ENCODE results near the gene CNDP1. TPM values are rescaled to one million over a fixed set of nuclear protein-coding genes. Genes with fewer than 3 reads are reported as not detected.
A peak's percentile ranks its signal among the peaks of the same experiment; 100 is the strongest.

The CNDP1 gene
- polyA plus RNA-seq, 1 experiment: not detected

DNA sequence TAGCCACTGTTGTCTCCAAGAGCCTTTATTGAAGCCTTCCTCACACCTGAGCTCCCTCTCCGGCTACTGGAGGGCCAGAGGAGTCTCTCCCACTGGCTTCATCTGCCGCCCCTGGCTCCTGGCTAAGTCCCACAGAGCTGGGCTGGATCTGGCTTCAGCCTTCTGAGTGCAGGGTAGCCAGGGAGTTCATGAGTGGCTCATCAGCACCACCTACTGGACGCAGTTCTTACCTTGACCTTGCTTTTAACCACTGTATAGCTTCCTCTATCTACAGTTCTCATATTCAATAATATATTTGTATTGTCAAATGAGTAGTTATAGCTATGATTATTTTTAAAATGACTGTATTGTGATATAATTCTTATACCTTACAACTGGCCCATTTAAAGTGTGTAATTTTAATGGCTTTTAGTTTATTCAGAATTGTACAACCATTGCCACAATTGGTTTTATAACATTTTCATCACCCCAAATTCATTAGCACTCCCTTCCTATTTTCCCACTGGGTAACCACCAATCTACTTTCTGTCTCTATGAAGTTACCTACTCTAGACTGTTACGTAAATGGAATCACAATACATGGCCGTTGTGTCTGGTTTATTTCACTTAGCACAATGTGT, 17.7 kb downstream of the CNDP1 start:
- ChIA-PET POLR2A (interaction anchor here (0.5 kb wide), 1 partner anchor 215 kb away, joined by 3 read pairs; no protein-coding TSS in a partner anchor), CTCF (interaction anchor here (0.5 to 3.0 kb wide), 34 partner anchors 8 to 362 kb away, joined by 3 to 94 read pairs (median 4); partner anchors contain the start of gene CNDP1)
- TF ChIP-seq, protein P1, sequence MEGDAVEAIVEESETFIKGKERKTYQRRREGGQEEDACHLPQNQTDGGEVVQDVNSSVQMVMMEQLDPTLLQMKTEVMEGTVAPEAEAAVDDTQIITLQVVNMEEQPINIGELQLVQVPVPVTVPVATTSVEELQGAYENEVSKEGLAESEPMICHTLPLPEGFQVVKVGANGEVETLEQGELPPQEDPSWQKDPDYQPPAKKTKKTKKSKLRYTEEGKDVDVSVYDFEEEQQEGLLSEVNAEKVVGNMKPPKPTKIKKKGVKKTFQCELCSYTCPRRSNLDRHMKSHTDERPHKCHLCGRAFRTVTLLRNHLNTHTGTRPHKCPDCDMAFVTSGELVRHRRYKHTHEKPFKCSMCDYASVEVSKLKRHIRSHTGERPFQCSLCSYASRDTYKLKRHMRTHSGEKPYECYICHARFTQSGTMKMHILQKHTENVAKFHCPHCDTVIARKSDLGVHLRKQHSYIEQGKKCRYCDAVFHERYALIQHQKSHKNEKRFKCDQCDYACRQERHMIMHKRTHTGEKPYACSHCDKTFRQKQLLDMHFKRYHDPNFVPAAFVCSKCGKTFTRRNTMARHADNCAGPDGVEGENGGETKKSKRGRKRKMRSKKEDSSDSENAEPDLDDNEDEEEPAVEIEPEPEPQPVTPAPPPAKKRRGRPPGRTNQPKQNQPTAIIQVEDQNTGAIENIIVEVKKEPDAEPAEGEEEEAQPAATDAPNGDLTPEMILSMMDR (IDR thresholded peaks at IDR 0.05; ENCODE audit: insufficient read depth, low read depth, low read length): peak; percentile 85

DNA sequence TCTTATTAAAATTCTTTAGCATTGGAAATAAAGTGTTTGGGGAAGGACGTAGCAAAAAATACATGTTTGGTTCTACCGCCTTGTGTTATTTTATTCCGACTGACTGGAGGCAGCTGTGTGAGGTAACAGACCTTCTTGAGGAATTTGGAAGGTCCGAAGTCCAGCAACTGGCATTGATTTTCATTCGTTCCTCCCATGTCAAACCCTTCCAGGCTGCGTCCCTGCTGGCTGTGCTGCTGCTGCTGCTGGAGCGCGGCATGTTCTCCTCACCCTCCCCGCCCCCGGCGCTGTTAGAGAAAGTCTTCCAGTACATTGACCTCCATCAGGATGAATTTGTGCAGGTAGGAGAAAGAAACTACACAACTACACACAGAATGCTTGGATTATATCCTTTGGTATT, 21.8 kb downstream of the CNDP1 start:
- H3K4me3 ChIP-seq (ENCODE audit: low read depth, low read length): no peak overlapping the region
- H3K27me3 ChIP-seq (ENCODE audit: control insufficient read depth, insufficient read depth, low read length): peaks cover 19% of the 10 kb centered on the region
- no peak for DNase-seq (ENCODE audit: low read depth)
- TF ChIP-seq, protein P1 (IDR thresholded peaks at IDR 0.05; ENCODE audit: insufficient read depth, low read depth, low read length): no peak
- ChIA-PET CTCF (no interaction called here), POLR2A (no interaction called here)
- H3K36me3 ChIP-seq (ENCODE audit: control insufficient read depth, insufficient read depth, low read length): no peaks in the 10 kb centered on the region

More for the DNA sequence above, 17.7 kb downstream of the CNDP1 start:
- Histone ChIP-seq H3K27me3 (ENCODE audit: control insufficient read depth, insufficient read depth, low read length) (peaks cover 18% of the 10 kb centered on the region), H3K36me3 (ENCODE audit: control insufficient read depth, insufficient read depth, low read length) (no peaks in the 10 kb centered on the region), H3K4me3 (ENCODE audit: low read depth, low read length) (no peak overlapping the region)
- DNase-seq (ENCODE audit: low read depth): no peak

DNA sequence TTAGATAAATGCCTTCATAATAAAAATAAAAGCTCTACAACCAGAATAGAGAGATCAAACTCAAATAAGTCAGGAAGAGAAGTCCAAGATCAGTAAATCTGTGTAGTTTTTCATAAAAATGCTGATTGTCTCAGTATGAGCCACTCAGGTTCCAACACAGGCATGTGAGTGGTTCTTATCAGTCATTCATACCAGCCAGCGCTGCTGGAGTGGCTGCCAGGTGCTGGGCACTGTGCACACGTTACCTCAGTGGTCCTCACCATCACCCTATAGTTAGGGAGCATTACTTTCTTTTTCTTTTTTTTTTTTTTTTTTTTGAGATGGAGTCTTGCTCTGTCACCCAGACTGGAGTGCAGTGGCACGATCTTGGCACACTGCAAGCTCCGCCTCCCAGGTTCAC, 23.8 kb downstream of the CNDP1 start:
- POLR2A ChIA-PET: no interaction called here
- peaks cover 22% of the 10 kb centered on the region for H3K27me3 ChIP-seq (ENCODE audit: control insufficient read depth, insufficient read depth, low read length)
- CTCF ChIA-PET: no interaction called here

DNA sequence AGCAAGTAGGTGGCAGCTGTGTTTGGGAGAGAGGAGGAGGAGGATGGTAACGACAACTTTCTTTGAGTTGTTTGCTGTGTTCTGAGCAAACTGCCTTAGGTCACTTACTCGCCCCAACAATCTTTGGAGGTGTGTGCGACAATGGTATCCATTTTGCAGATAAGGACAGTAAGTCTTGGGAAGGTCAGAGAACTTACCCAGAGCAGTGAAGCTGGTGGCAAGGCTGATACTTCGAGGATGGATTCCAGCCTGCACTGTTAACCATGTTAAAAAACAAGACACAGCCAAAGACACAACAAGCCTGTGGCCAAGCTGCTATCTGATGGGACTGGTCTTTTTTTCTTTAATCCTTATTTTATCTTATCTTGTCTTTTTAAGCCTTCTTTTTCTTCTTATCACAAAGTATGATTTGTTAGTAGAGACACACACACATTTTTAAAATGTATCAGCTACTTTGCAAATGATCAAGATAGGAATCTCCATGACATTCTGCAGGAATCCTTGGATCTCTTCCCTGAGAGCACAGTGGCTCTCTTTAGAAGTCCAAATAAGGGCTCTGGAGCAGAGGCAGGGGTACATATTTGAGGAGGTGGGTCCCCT, 27.9 kb downstream of the CNDP1 start:
- ChIA-PET POLR2A (no interaction called here), CTCF (interaction anchor here (1.7 kb wide), 1 partner anchor 10 kb away, joined by 8 read pairs; no protein-coding TSS in a partner anchor)

More for the DNA sequence above, 23.8 kb downstream of the CNDP1 start:
- Histone ChIP-seq H3K4me3 (ENCODE audit: low read depth, low read length) (no peak overlapping the region), H3K36me3 (ENCODE audit: control insufficient read depth, insufficient read depth, low read length) (no peaks in the 10 kb centered on the region)
- TF ChIP-seq, protein P1 (IDR thresholded peaks at IDR 0.05; ENCODE audit: insufficient read depth, low read depth, low read length): no peak
- no peak for DNase-seq (ENCODE audit: low read depth)

DNA sequence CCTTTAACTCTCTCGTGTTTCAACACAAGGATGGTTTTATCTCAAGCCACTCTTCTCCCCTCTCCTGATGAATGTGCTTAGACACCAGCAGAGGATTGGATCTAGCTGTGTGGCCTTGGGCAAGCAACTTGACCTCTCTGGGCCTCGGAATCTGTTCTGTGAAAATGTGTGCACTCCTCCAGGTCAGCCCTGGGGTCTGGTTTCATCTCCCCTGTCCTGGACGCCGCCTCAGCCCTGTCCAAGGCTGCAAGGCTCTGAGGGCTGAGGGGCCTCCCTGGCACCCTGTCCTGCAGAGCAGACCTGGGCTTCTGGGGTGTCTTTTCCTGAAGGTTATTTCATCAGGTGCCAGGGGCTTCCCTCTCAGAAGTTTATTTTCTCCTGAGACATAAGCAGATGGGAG, 28.5 kb downstream of the CNDP1 start:
- ChIA-PET CTCF (interaction anchor here (1.7 kb wide), 1 partner anchor 11 kb away, joined by 8 read pairs; no protein-coding TSS in a partner anchor), POLR2A (no interaction called here)
- no peak overlapping the region for H3K4me3 ChIP-seq (ENCODE audit: low read depth, low read length)
- H3K36me3 ChIP-seq (ENCODE audit: control insufficient read depth, insufficient read depth, low read length): no peaks in the 10 kb centered on the region
- TF ChIP-seq, protein P1 (IDR thresholded peaks at IDR 0.05; ENCODE audit: insufficient read depth, low read depth, low read length): no peak
- peaks cover 6% of the 10 kb centered on the region for H3K27me3 ChIP-seq (ENCODE audit: control insufficient read depth, insufficient read depth, low read length)
- DNase-seq (ENCODE audit: low read depth): no peak

More for the DNA sequence above, 27.9 kb downstream of the CNDP1 start:
- Histone ChIP-seq H3K4me3 (ENCODE audit: low read depth, low read length) (no peak overlapping the region), H3K36me3 (ENCODE audit: control insufficient read depth, insufficient read depth, low read length) (no peaks in the 10 kb centered on the region), H3K27me3 (ENCODE audit: control insufficient read depth, insufficient read depth, low read length) (peaks cover 8% of the 10 kb centered on the region)
- TF ChIP-seq, protein P1 (IDR thresholded peaks at IDR 0.05; ENCODE audit: insufficient read depth, low read depth, low read length): no peak
- no peak for DNase-seq (ENCODE audit: low read depth)
